H1 (cell line): ENCODE results near the gene FXN. TPM values are rescaled to one million over a fixed set of nuclear protein-coding genes. Genes with fewer than 3 reads are reported as not detected.

ENCODE experiments used
- CTCF ChIA-PET: fragments of 300-600 bp; sonication (Branson Sonifier 250); formaldehyde crosslinking; loops from one replicate; lab custom pipeline; 2021; ENCODE audit not compliant: partially characterized antibody; lab: Charles Lee
- POLR2A ChIA-PET: fragments of 300-600 bp; sonication (Branson Sonifier 250); formaldehyde crosslinking; loops from one replicate; lab custom pipeline; 2021; ENCODE audit warnings: inconsistent platforms; ENCODE audit not compliant: partially characterized antibody; lab: Charles Lee
- DNase-seq, 2 experiments: peaks; one replicate each; pipeline versions ENCODE4 v3.0.0 to v3.0.0-alpha.2; 2010 to 2022; ENCODE audit warnings: low spot score in 2 of 2, low read depth in 1 of 2, mixed read lengths in 1 of 2
- FAIRE-seq: peaks from 2 replicates; lab custom pipeline; 2011; peaks lifted over from hg19 to GRCh38; lab: Jason Lieb, UNC
- H2AFZ ChIP-seq: 2 replicates; pipeline ENCODE4 v1.8.1; 2012; ENCODE audit warnings: low read length, inconsistent platforms
- H2AK5ac ChIP-seq: 2 replicates; pipeline ENCODE4 v1.6.1; 2013; ENCODE audit warnings: low read depth, low read length
- H2BK120ac ChIP-seq: replicated peaks from 2 replicates; pipeline ENCODE3; 2013; ENCODE audit warnings: low read depth, low read length, inconsistent platforms
- H2BK12ac ChIP-seq: 2 replicates; pipeline ENCODE4 v1.6.1; 2013; ENCODE audit warnings: low read depth, low read length
- H2BK15ac ChIP-seq: 2 replicates; pipeline ENCODE4 v1.6.1; 2013; ENCODE audit warnings: low read length
- H2BK20ac ChIP-seq: 2 replicates; pipeline ENCODE4 v1.6.1; 2013; ENCODE audit warnings: low read length
- H2BK5ac ChIP-seq: 2 replicates; pipeline ENCODE4 v1.6.1; 2013; ENCODE audit warnings: low read depth, low read length
- H3K14ac ChIP-seq: 2 replicates; pipeline ENCODE4 v1.6.1; 2013; ENCODE audit warnings: inconsistent platforms; ENCODE audit not compliant: insufficient read length
- H3K18ac ChIP-seq: 2 replicates; pipeline ENCODE4 v1.6.1; 2013; ENCODE audit warnings: low read length; ENCODE audit errors: extremely low read depth
- H3K23ac ChIP-seq: 2 replicates; pipeline ENCODE4 v1.6.1; 2013; ENCODE audit warnings: inconsistent platforms; ENCODE audit not compliant: insufficient read length
- H3K23me2 ChIP-seq: 2 replicates; pipeline ENCODE4 v1.6.1; 2013; ENCODE audit warnings: low read depth, low read length
- H3K27ac ChIP-seq: 2 replicates; pipeline ENCODE4 v1.6.1; 2011; ENCODE audit warnings: low read depth, low read length, inconsistent platforms
- H3K27me3 ChIP-seq, 4 experiments: replicated peaks in 1 of 4; 1 replicate in 1 of 4; 2 replicates in 3 of 4; pipeline versions ENCODE4 v1.6.1 to v1.8.1; 2011 to 2013; ENCODE audit warnings: low read length in 3 of 4, mild to moderate bottlenecking in 3 of 4, inconsistent platforms in 2 of 4, mixed read lengths in 2 of 4, moderate library complexity in 1 of 4; ENCODE audit not compliant: control insufficient read depth in 3 of 4, insufficient read depth in 3 of 4; ENCODE audit errors: extremely low read depth in 1 of 4
- H3K36me3 ChIP-seq, 4 experiments: 2 replicates each; pipeline versions ENCODE4 v1.6.1 to v1.8.1; 2011 to 2013; ENCODE audit warnings: mild to moderate bottlenecking in 4 of 4, low read length in 3 of 4, moderate library complexity in 2 of 4, control low read depth in 1 of 4, inconsistent platforms in 1 of 4; ENCODE audit not compliant: insufficient read depth in 4 of 4, control insufficient read depth in 2 of 4
- H3K4ac ChIP-seq: replicated peaks from 2 replicates; pipeline ENCODE3; 2013; ENCODE audit warnings: low read length, low read depth, mixed read lengths, inconsistent platforms; ENCODE audit not compliant: insufficient read length
- H3K4me1 ChIP-seq, 4 experiments: replicated peaks in 1 of 4; 1 replicate in 1 of 4; 2 replicates in 3 of 4; pipeline versions ENCODE4 v1.6.1 to v1.8.1; 2011 to 2013; ENCODE audit warnings: low read length in 3 of 4, inconsistent platforms in 2 of 4, mixed read lengths in 1 of 4; ENCODE audit not compliant: insufficient read depth in 4 of 4, control insufficient read depth in 3 of 4
- H3K4me2 ChIP-seq, 2 experiments: 2 replicates each; pipeline versions ENCODE4 v1.6.1 to v1.8.1; 2011 to 2013; ENCODE audit warnings: low read depth in 2 of 2, low read length in 2 of 2, control low read depth in 1 of 2, inconsistent platforms in 1 of 2, mild to moderate bottlenecking in 1 of 2; ENCODE audit not compliant: insufficient read depth in 1 of 2
- H3K4me3 ChIP-seq, 4 experiments: fragments of 200-600, 300-600 bp in 1 of 4; sonication (generic), shearing (Covaris generic), sonication (Bioruptor Twin) in 1 of 4; 2 replicates each; pipeline versions ENCODE4 v1.5.1 to v1.8.1; 2011 to 2016; ENCODE audit warnings: low read length in 4 of 4, low read depth in 3 of 4, control low read depth in 2 of 4, inconsistent platforms in 2 of 4, mild to moderate bottlenecking in 2 of 4, mixed read lengths in 1 of 4, moderate library complexity in 1 of 4; ENCODE audit not compliant: insufficient read depth in 2 of 4; ENCODE audit errors: extremely low read depth in 1 of 4
- H3K56ac ChIP-seq: replicated peaks from 2 replicates; pipeline ENCODE3; 2013; ENCODE audit warnings: low read depth, mild to moderate bottlenecking, mixed read lengths, low read length, inconsistent platforms; ENCODE audit not compliant: insufficient read length
- H3K79me1 ChIP-seq: 2 replicates; pipeline ENCODE4 v1.6.1; 2013; ENCODE audit warnings: low read depth, low read length, control low read depth
- H3K79me2 ChIP-seq, 2 experiments: 2 replicates each; pipeline versions ENCODE4 v1.6.1 to v1.8.1; 2012 to 2013; ENCODE audit warnings: low read length in 2 of 2, mild to moderate bottlenecking in 2 of 2, inconsistent platforms in 1 of 2; ENCODE audit not compliant: insufficient read depth in 2 of 2, control insufficient read depth in 1 of 2
- H3K9ac ChIP-seq, 4 experiments: replicated peaks in 1 of 4; 1 replicate in 1 of 4; 2 replicates in 3 of 4; pipeline versions ENCODE4 v1.6.1 to v1.8.1; 2011 to 2013; ENCODE audit warnings: low read depth in 3 of 4, low read length in 3 of 4, control low read depth in 2 of 4, mild to moderate bottlenecking in 2 of 4, moderate library complexity in 2 of 4, inconsistent platforms in 1 of 4; ENCODE audit errors: extremely low read depth in 1 of 4
- H3K9me3 ChIP-seq, 2 experiments: 2 replicates each; pipeline versions ENCODE4 v1.6.1 to v1.8.1; 2012 to 2013; ENCODE audit warnings: mild to moderate bottlenecking in 2 of 2, moderate library complexity in 2 of 2, control low read depth in 1 of 2, inconsistent platforms in 1 of 2, low read depth in 1 of 2, low read length in 1 of 2, mixed read lengths in 1 of 2; ENCODE audit not compliant: insufficient read depth in 2 of 2
- H4K20me1 ChIP-seq, 2 experiments: replicated peaks in 1 of 2; 2 replicates each; pipeline versions ENCODE3 to v1.8.1; 2011 to 2013; ENCODE audit warnings: inconsistent platforms in 2 of 2, low read length in 2 of 2, mild to moderate bottlenecking in 1 of 2; ENCODE audit not compliant: insufficient read depth in 2 of 2, control insufficient read depth in 1 of 2
- H4K5ac ChIP-seq: 2 replicates; pipeline ENCODE4 v1.6.1; 2013; ENCODE audit warnings: low read length, low read depth, mixed read lengths, inconsistent platforms; ENCODE audit not compliant: insufficient read length
- H4K8ac ChIP-seq: 2 replicates; pipeline ENCODE4 v1.8.0; 2013; ENCODE audit warnings: mild to moderate bottlenecking, moderate library complexity, low read length, inconsistent platforms; ENCODE audit not compliant: insufficient read depth; ENCODE audit errors: extremely low read depth
- H4K91ac ChIP-seq: replicated peaks from 2 replicates; pipeline ENCODE3; 2013; ENCODE audit warnings: low read length, mixed read lengths, inconsistent platforms; ENCODE audit not compliant: insufficient read length
- CBX5 ChIP-seq: fragments of 300-800, 300-1000 bp; sonication (generic); IDR thresholded peaks from 2 replicates; pipeline ENCODE4 v1.7.1; 2016; ENCODE audit warnings: antibody characterized with exemption, low read length, low read depth
- CREB1 ChIP-seq: IDR thresholded peaks from 2 replicates; pipeline ENCODE4 v1.6.1; 2012; ENCODE audit warnings: inconsistent platforms
- GTF2F1 ChIP-seq: IDR thresholded peaks from 2 replicates; pipeline ENCODE4 v1.6.1; 2012; ENCODE audit warnings: low read depth, low read length, improper control_type of control experiment, borderline replicate concordance
- NANOG ChIP-seq: IDR thresholded peaks from 2 replicates; pipeline ENCODE4 v1.6.1; 2011; ENCODE audit warnings: low read length, low read depth, mild to moderate bottlenecking, inconsistent platforms; ENCODE audit not compliant: insufficient read depth, poor library complexity, severe bottlenecking
- NRF1 ChIP-seq: IDR thresholded peaks from 2 replicates; pipeline ENCODE4 v1.6.1; 2011; ENCODE audit warnings: mild to moderate bottlenecking, low read depth, low read length, improper control_type of control experiment
- RAD21 ChIP-seq, 2 experiments: IDR thresholded peaks in 1 of 2; conservative IDR thresholded peaks in 1 of 2; 2 replicates each; pipeline ENCODE4 v1.6.1; 2011; ENCODE audit warnings: low read depth in 2 of 2, low read length in 2 of 2, improper control_type of control experiment in 1 of 2, inconsistent platforms in 1 of 2, mild to moderate bottlenecking in 1 of 2, moderate library complexity in 1 of 2
- RXRA ChIP-seq: IDR thresholded peaks from 2 replicates; pipeline ENCODE4 v1.6.1; 2011; ENCODE audit warnings: low read depth, mild to moderate bottlenecking, low read length, moderate library complexity; ENCODE audit not compliant: insufficient read depth
- SP1 ChIP-seq: IDR thresholded peaks from 2 replicates; pipeline ENCODE4 v1.6.1; 2011; ENCODE audit warnings: low read depth, low read length
- TBP ChIP-seq: IDR thresholded peaks from 2 replicates; pipeline ENCODE4 v1.6.1; 2011; ENCODE audit warnings: low read depth, low read length, improper control_type of control experiment
- WGBS, 2 experiments: shearing (Covaris generic) in 1 of 2; methylation state at CpG; one replicate each; pipeline versions ENCODE4 v1.1.6 to v1.1.7; 2013 to 2015; ENCODE audit warnings: low lambda C conversion rate in 2 of 2, mixed read lengths in 2 of 2, inconsistent platforms in 1 of 2, low coverage in 1 of 2, missing lambda C conversion rate in 1 of 2; ENCODE audit not compliant: insufficient replicate concordance in 2 of 2, insufficient coverage in 1 of 2, insufficient read length in 1 of 2; ENCODE audit errors: extremely low coverage in 1 of 2, missing lambda C conversion rate in 1 of 2; 5-methylcytosine and 5-hydroxymethylcytosine counted together
- polyA plus RNA-seq, 7 experiments: library from polyadenylated mRNA; depleted of rRNA in 3 of 7; stranded (reverse) in 5 of 7; unstranded in 2 of 7; fragments of >200 nt in 5 of 7; fragments of 200-250 nt in 2 of 7; gene quantifications; 1 replicate in 5 of 7; 2 replicates in 1 of 7; 4 replicates in 1 of 7; pipeline versions ENCODE4 v1.2.1 to v1.2.3, GENCODE V29; 2011 to 2013; ENCODE audit warnings: missing spikeins in 2 of 7, mixed read lengths in 2 of 7
- total RNA-seq: library from RNA; stranded (reverse); fragmentation: NEBNext Ultra II Directional; extraction: Animal tissue kit (Norgen Biotek cat#: 25700); gene quantifications from 2 replicates; pipeline ENCODE4 v1.2.1, GENCODE V29; 2021

The FXN gene
- total and polyA plus RNA-seq, 2 of the 8 experiments (the other 6 are each of a cell fraction or from before 2014, with no cell fraction given) = 34.2 to 37.5 TPM

GRCh38 chr9:69147041-69147834 lies 111.7 kb downstream of the FXN start:
- H2AFZ ChIP-seq = no peak overlapping the region
- no peak overlapping the region for H3K56ac ChIP-seq
- no peak overlapping the region for H4K8ac ChIP-seq
- no peaks in the 10 kb centered on the region for H3K9me3 ChIP-seq
- no peak overlapping the region for H2BK15ac ChIP-seq
- no peak overlapping the region; a peak in 1 of 7 replicates for H3K9ac ChIP-seq
- H4K20me1 ChIP-seq = peaks cover 0 to 2% of the 10 kb centered on the region in 2 experiments
- H3K18ac ChIP-seq = no peak overlapping the region
- DNase-seq (peak in 1 of 2 experiments; percentile 39), FAIRE-seq (no peak)
- H3K79me2 ChIP-seq = peaks cover 0 to 80% of the 10 kb centered on the region in 2 experiments; a peak in 3 of 4 replicates
- H3K27ac ChIP-seq = no peak overlapping the region
- H2BK12ac ChIP-seq = no peak overlapping the region
- no peak overlapping the region for H3K4me3 ChIP-seq
- H2BK120ac ChIP-seq = no peak overlapping the region
- H3K23ac ChIP-seq = no peak overlapping the region
- WGBS, 2 experiments = 94% methylated on average over 11 of the region's 11 CpGs; no CpG with 5 or more reads in 1 of the 2 experiments
- H4K91ac ChIP-seq = no peak overlapping the region
- no peak overlapping the region for H3K4me2 ChIP-seq
- H3K27me3 ChIP-seq = no peaks in the 10 kb centered on the region
- H2AK5ac ChIP-seq = no peak overlapping the region
- peaks cover 0 to 3% (median 0%) of the 10 kb centered on the region in 4 experiments; a peak in 2 of 7 replicates for H3K4me1 ChIP-seq
- CTCF ChIA-PET = interaction anchor here (0.7 to 3.2 kb wide), 4 partner anchors 11 to 94 kb away, joined by 3 to 9 read pairs (median 4); no protein-coding TSS in a partner anchor
- no peak overlapping the region for H4K5ac ChIP-seq
- peaks cover 3% of the 10 kb centered on the region; the same call in 1 of the 2 replicates for H3K79me1 ChIP-seq
- H3K4ac ChIP-seq = no peak overlapping the region
- H2BK20ac ChIP-seq = no peak overlapping the region
- no peaks in the 10 kb centered on the region for H3K23me2 ChIP-seq
- peaks cover 0 to 9% (median 6%) of the 10 kb centered on the region in 4 experiments; a peak in 3 of 8 replicates for H3K36me3 ChIP-seq
- no peak overlapping the region for H3K14ac ChIP-seq
- H2BK5ac ChIP-seq = no peak overlapping the region
- POLR2A ChIA-PET = interaction anchor here (0.6 to 1.4 kb wide), 4 partner anchors 10 to 615 kb away, joined by 3 to 6 read pairs (median 4); no protein-coding TSS in a partner anchor
- TF ChIP-seq CREB1 (no peak), RXRA (no peak), TBP (no peak), GTF2F1 (no peak), RAD21 (IDR thresholded peaks at IDR 0.05 in 1 of 2, conservative IDR thresholded peaks at IDR 0.05 in 1 of 2; ENCODE audit: low read depth in 2 of 2, low read length in 2 of 2) (no peak), NANOG (no peak), SP1 (no peak), CBX5 (no peak), NRF1 (no peak)
